SK-N-SH (cell line): ENCODE results near the gene SLC22A23. TPM values are rescaled to one million over a fixed set of nuclear protein-coding genes. Genes with fewer than 3 reads are reported as not detected.

Experiments used
- CTCF ChIA-PET: fragments of 300-600, 350-600 bp; formaldehyde crosslinking; extraction: SDS; loops from one replicate; lab custom pipeline; 2021; lab: Yijun Ruan, JAX
- POLR2A ChIA-PET: fragments of 350-600 bp; sonication (Branson Sonifier 250); formaldehyde crosslinking; extraction: SDS; loops from one replicate; lab custom pipeline; 2020; ENCODE audit warnings: antibody characterized with exemption, inconsistent platforms; lab: Yijun Ruan, JAX
- DNase-seq: peaks from one replicate; pipeline ENCODE4 v3.0.0; 2012
- H2AFZ ChIP-seq: fragments of 200-600 bp; sonication (generic); 2 replicates; pipeline ENCODE4 v1.8.1; 2016; ENCODE audit warnings: antibody characterized with exemption, mild to moderate bottlenecking, low read depth
- H3F3A ChIP-seq: fragments of 200-600 bp; sonication (generic); replicated peaks from 2 replicates; pipeline ENCODE3; 2016; ENCODE audit warnings: antibody characterized with exemption, mild to moderate bottlenecking; ENCODE audit not compliant: insufficient read depth
- H3K27ac ChIP-seq, 2 experiments: fragments of 200-500 bp in 1 of 2; fragments of 200-600 bp in 1 of 2; sonication (Bioruptor generic) in 1 of 2; sonication (generic), shearing (Covaris generic) in 1 of 2; 2 replicates each; pipeline versions ENCODE4 v1.5.1 to v1.6.1; 2014 to 2016; ENCODE audit warnings: low read depth in 2 of 2, inconsistent platforms in 1 of 2, low read length in 1 of 2, mild to moderate bottlenecking in 1 of 2, mixed read lengths in 1 of 2
- H3K27me3 ChIP-seq: fragments of 200-600 bp; sonication (generic), shearing (Covaris generic); 2 replicates; pipeline ENCODE4 v1.6.1; 2016; ENCODE audit warnings: mixed run types; ENCODE audit not compliant: insufficient read depth
- H3K36me3 ChIP-seq, 2 experiments: fragments of 200-500 bp in 1 of 2; fragments of 200-600 bp in 1 of 2; sonication (Bioruptor generic) in 1 of 2; sonication (generic) in 1 of 2; replicated peaks in 1 of 2; 2 replicates each; pipeline versions ENCODE3 to v1.5.1; 2014 to 2016; ENCODE audit warnings: low read length in 1 of 2, mild to moderate bottlenecking in 1 of 2; ENCODE audit not compliant: insufficient read depth in 2 of 2, control insufficient read depth in 1 of 2
- H3K4me1 ChIP-seq, 2 experiments: fragments of 200-500 bp in 1 of 2; fragments of 200-600 bp in 1 of 2; sonication (Bioruptor generic) in 1 of 2; sonication (generic), shearing (Covaris generic) in 1 of 2; 2 replicates each; pipeline versions ENCODE4 v1.5.1 to v1.6.1; 2014 to 2016; ENCODE audit warnings: low read depth in 1 of 2, low read length in 1 of 2, mixed run types in 1 of 2; ENCODE audit not compliant: insufficient read depth in 2 of 2, control insufficient read depth in 1 of 2
- H3K4me2 ChIP-seq: fragments of 200-600 bp; sonication (generic), shearing (Covaris generic); 2 replicates; pipeline ENCODE4 v1.6.1; 2017; ENCODE audit warnings: mixed run types
- H3K4me3 ChIP-seq, 2 experiments: fragments of 200-500 bp in 1 of 2; fragments of 200-600 bp in 1 of 2; sonication (Bioruptor generic) in 1 of 2; sonication (generic), shearing (Covaris generic) in 1 of 2; 2 replicates each; pipeline versions ENCODE4 v1.5.1 to v1.8.1; 2014 to 2016; ENCODE audit warnings: low read depth in 2 of 2, inconsistent platforms in 1 of 2, low read length in 1 of 2, mild to moderate bottlenecking in 1 of 2, mixed read lengths in 1 of 2, moderate library complexity in 1 of 2
- H3K79me2 ChIP-seq: fragments of 200-600 bp; sonication (generic); 2 replicates; pipeline ENCODE4 v1.8.1; 2017; ENCODE audit warnings: mild to moderate bottlenecking; ENCODE audit not compliant: insufficient read depth
- H3K9ac ChIP-seq: fragments of 200-600 bp; sonication (generic); 2 replicates; pipeline ENCODE4 v1.6.1; 2017; ENCODE audit warnings: mixed run types
- H3K9me2 ChIP-seq: fragments of 200-600 bp; sonication (generic); 2 replicates; pipeline ENCODE4 v1.6.1; 2017; ENCODE audit warnings: mixed run types
- H3K9me3 ChIP-seq: fragments of 200-600 bp; sonication (generic); 2 replicates; pipeline ENCODE4 v1.6.1; 2017; ENCODE audit warnings: mixed run types, mild to moderate bottlenecking, moderate library complexity
- H4K20me1 ChIP-seq: fragments of 200-600 bp; sonication (generic); 2 replicates; pipeline ENCODE4 v1.6.1; 2017; ENCODE audit warnings: mild to moderate bottlenecking, mixed run types; ENCODE audit not compliant: insufficient read depth
- CHD2 ChIP-seq: fragments of 150-350 bp; IDR thresholded peaks from 2 replicates; pipeline ENCODE4 v1.6.1; 2018; ENCODE audit warnings: low read length; ENCODE audit not compliant: partially characterized antibody
- CTCF ChIP-seq: fragments of 200-600 bp; sonication (generic); IDR thresholded peaks from 2 replicates; pipeline ENCODE4 v1.6.1; 2017; ENCODE audit warnings: antibody characterized with exemption, mild to moderate bottlenecking, moderate library complexity
- EZH2phosphoT487 ChIP-seq: fragments of 200-600 bp; sonication (generic); IDR thresholded peaks from 2 replicates; pipeline ENCODE4 v1.6.1; 2017; ENCODE audit warnings: low read depth, mixed run types, mild to moderate bottlenecking, antibody characterized with exemption, moderate library complexity, borderline replicate concordance
- FOSL2 ChIP-seq: IDR thresholded peaks from 2 replicates; pipeline ENCODE4 v1.4.0; 2012; ENCODE audit warnings: low read depth, mild to moderate bottlenecking, moderate library complexity, borderline replicate concordance
- GATA2 ChIP-seq: sonication (generic); formaldehyde crosslinking; IDR thresholded peaks from 2 replicates; pipeline ENCODE4 v1.5.0; 2020; ENCODE audit warnings: mild to moderate bottlenecking, missing genetic modification reagents
- JUND ChIP-seq: IDR thresholded peaks from 2 replicates; pipeline ENCODE4 v1.4.0; 2012
- MAX ChIP-seq: IDR thresholded peaks from 2 replicates; pipeline ENCODE4 v1.4.0; 2012; ENCODE audit warnings: low read depth
- MXI1 ChIP-seq: IDR thresholded peaks from 2 replicates; pipeline ENCODE4 v1.6.1; 2012; ENCODE audit warnings: mild to moderate bottlenecking, low read depth, low read length, improper control_type of control experiment
- NFIC ChIP-seq: IDR thresholded peaks from 2 replicates; pipeline ENCODE4 v1.4.0; 2012; ENCODE audit warnings: borderline replicate concordance
- PBX3 ChIP-seq: IDR thresholded peaks from 2 replicates; pipeline ENCODE4; 2012
- POLR2AphosphoS5 ChIP-seq: IDR thresholded peaks from 2 replicates; pipeline ENCODE4 v1.6.1; 2012; ENCODE audit warnings: low read depth, low read length
- RAD21 ChIP-seq: IDR thresholded peaks from 2 replicates; pipeline ENCODE4 v1.6.1; 2012; ENCODE audit warnings: mild to moderate bottlenecking, low read length
- REST ChIP-seq: IDR thresholded peaks from 2 replicates; pipeline ENCODE4 v1.6.1; 2012; ENCODE audit warnings: mild to moderate bottlenecking, low read depth, low read length, moderate library complexity
- RFX5 ChIP-seq: IDR thresholded peaks from 2 replicates; pipeline ENCODE4 v1.6.1; 2012; ENCODE audit warnings: mild to moderate bottlenecking, improper control_type of control experiment, low read length
- TEAD4 ChIP-seq: IDR thresholded peaks from 2 replicates; pipeline ENCODE4 v1.4.0; 2012; ENCODE audit warnings: mild to moderate bottlenecking, borderline replicate concordance; ENCODE audit not compliant: insufficient read depth
- WGBS: methylation state at CpG from one replicate; pipeline ENCODE4 v1.1.6; 2017; ENCODE audit warnings: low lambda C conversion rate; 5-methylcytosine and 5-hydroxymethylcytosine counted together
- polyA plus RNA-seq, 3 experiments: library from polyadenylated mRNA; depleted of rRNA; stranded (reverse); fragments of >200 nt; gene quantifications; 2 replicates each; pipeline ENCODE4 v1.2.3, GENCODE V29; 2012

The SLC22A23 gene
- polyA plus RNA-seq, 1 of the 3 experiments (the other 2 are of a cell fraction): not detected

- ChIA-PET POLR2A (no interaction called here), CTCF (no interaction called here)
- H3K4me2 ChIP-seq: no peak overlapping the region
- H3K79me2 ChIP-seq: no peaks in the 10 kb centered on the region
- no peaks in the 10 kb centered on the region for H3K9me3 ChIP-seq
- H3K36me3 ChIP-seq: no peaks in the 10 kb centered on the region
- H4K20me1 ChIP-seq: no peaks in the 10 kb centered on the region
- no peaks in the 10 kb centered on the region; a peak in 1 of 4 replicates for H3K4me1 ChIP-seq
- TF ChIP-seq MXI1: no peak
- no peak for TF ChIP-seq CTCF
- TF ChIP-seq RAD21: no peak
- TF ChIP-seq MAX: no peak
- TF ChIP-seq CHD2: no peak
- TF ChIP-seq JUND: no peak
- no peak overlapping the region for H3K4me3 ChIP-seq
- no peak overlapping the region for H2AFZ ChIP-seq
- no peaks in the 10 kb centered on the region for H3F3A ChIP-seq
- H3K27ac ChIP-seq: no peak overlapping the region
- H3K9me2 ChIP-seq: no peaks in the 10 kb centered on the region
- H3K27me3 ChIP-seq: peaks cover 56% of the 10 kb centered on the region
- no peak for DNase-seq
- no peak overlapping the region for H3K9ac ChIP-seq
Measured at GRCh38 chr6:3405679-3406078, 51.2 kb downstream of the SLC22A23 start.

GRCh38 chr6:3405182-3405518 lies 51.7 kb downstream of the SLC22A23 start:
- H3K27ac ChIP-seq: no peak overlapping the region

GRCh38 chr6:3403238-3404173 lies 53.3 kb downstream of the SLC22A23 start:
- Histone ChIP-seq H3K79me2 (no peaks in the 10 kb centered on the region), H3K4me2 (no peak overlapping the region), H3K36me3 (no peaks in the 10 kb centered on the region), H2AFZ (no peak overlapping the region), H4K20me1 (no peaks in the 10 kb centered on the region), H3K4me3 (no peak overlapping the region), H3K9me2 (no peaks in the 10 kb centered on the region), H3K9ac (no peak overlapping the region), H3K27ac (no peak overlapping the region), H3K27me3 (peaks cover 48% of the 10 kb centered on the region), H3K4me1 (no peaks in the 10 kb centered on the region; a peak in 1 of 4 replicates), H3F3A (no peaks in the 10 kb centered on the region), H3K9me3 (no peaks in the 10 kb centered on the region)
- ChIA-PET CTCF (no interaction called here), POLR2A (no interaction called here)
- WGBS: 48% methylated on average over 11 of the region's 13 CpGs
- DNase-seq: no peak
- TF ChIP-seq RAD21 (no peak), EZH2phosphoT487 (no peak), REST (no peak), TEAD4 (no peak), GATA2 (no peak), PBX3 (no peak), POLR2AphosphoS5 (no peak), MXI1 (no peak)

More at GRCh38 chr6:3405182-3405518, 51.7 kb downstream of the SLC22A23 start:
- H3K9ac ChIP-seq: no peak overlapping the region
- DNase-seq: no peak
- ChIA-PET POLR2A (no interaction called here), CTCF (no interaction called here)
- H3K79me2 ChIP-seq: no peaks in the 10 kb centered on the region
- no peaks in the 10 kb centered on the region for H4K20me1 ChIP-seq
- H3K36me3 ChIP-seq: no peaks in the 10 kb centered on the region
- H2AFZ ChIP-seq: no peak overlapping the region
- no peaks in the 10 kb centered on the region for H3F3A ChIP-seq
- H3K4me3 ChIP-seq: no peak overlapping the region
- WGBS: 74% methylated on average over 11 of the region's 11 CpGs
- TF ChIP-seq RFX5 (no peak), NFIC (no peak), FOSL2 (no peak), EZH2phosphoT487 (no peak)
- H3K9me3 ChIP-seq: no peaks in the 10 kb centered on the region
- H3K9me2 ChIP-seq: no peaks in the 10 kb centered on the region
- H3K27me3 ChIP-seq: peaks cover 57% of the 10 kb centered on the region
- no peaks in the 10 kb centered on the region; a peak in 1 of 4 replicates for H3K4me1 ChIP-seq
- no peak overlapping the region for H3K4me2 ChIP-seq
